Activated T-cell treated with anti-CD3 and anti-CD28 coated beads, Interleukin-2, amount 50 U/mL, for 1 hour (primary cell): ENCODE results near the gene C1S.
"Not testable (repeated sequence)": the region's sequence is repeated elsewhere in the genome, so short reads cannot be mapped to it uniquely, and the experiment has no call there.

Experiments
- DNase-seq: peaks from one replicate; pipeline ENCODE4 v3.0.0-alpha.2; 2020

Gene C1S

GRCh38 chr12:7060353-7060954 lies at the start of gene C1S:
Gene C1S, plus strand, starts transcription at chr12:7060718. Its CDS starts 1,195 bp downstream, at chr12:7061913.
- DNase-seq = no peak

- DNase-seq = not testable (repeated sequence)
These were observed 49.1 kb upstream of the C1S start for GRCh38 chr12:7011398-7011797.

GRCh38 chr12:7012024-7012607 lies 48.4 kb upstream of the C1S start:
- DNase-seq = no peak

GRCh38 chr12:7013101-7013500 lies 47.4 kb upstream of the C1S start:
- no peak for DNase-seq

GRCh38 chr12:7015555-7016370 lies 44.8 kb upstream of the C1S start:
- no peak for DNase-seq

- no peak for DNase-seq
These were observed 43.5 kb upstream of the C1S start for GRCh38 chr12:7016958-7017571.

GRCh38 chr12:7017870-7018349 lies 42.6 kb upstream of the C1S start:
- no peak for DNase-seq

GRCh38 chr12:7018350-7019042 lies 42.0 kb upstream of the C1S start, which contains the start of gene LPCAT3:
Gene LPCAT3, minus strand, starts transcription at chr12:7018476. Its CDS starts 52 bp downstream, at chr12:7018424.
- DNase-seq = peak; percentile 97

- no peak for DNase-seq
These were observed 41.4 kb upstream of the C1S start for GRCh38 chr12:7019043-7019569.

- no peak for DNase-seq
These were observed 38.6 kb upstream of the C1S start for GRCh38 chr12:7021956-7022355.

- no peak for DNase-seq
These were observed 37.4 kb upstream of the C1S start for GRCh38 chr12:7023114-7023513.

GRCh38 chr12:7026854-7027253 lies 33.7 kb upstream of the C1S start:
- no peak for DNase-seq

GRCh38 chr12:7031306-7031705 lies 29.2 kb upstream of the C1S start:
- DNase-seq = no peak

- DNase-seq = no peak
These were observed 27.5 kb upstream of the C1S start for GRCh38 chr12:7032990-7033389.

GRCh38 chr12:7034464-7034863 lies 26.1 kb upstream of the C1S start:
- DNase-seq = no peak

- no peak for DNase-seq
These were observed 25.1 kb upstream of the C1S start for GRCh38 chr12:7035463-7035862.

- DNase-seq = not testable (repeated sequence)
These were observed 23.1 kb upstream of the C1S start for GRCh38 chr12:7037411-7037810.

- DNase-seq = no peak
These were observed 21.9 kb upstream of the C1S start for GRCh38 chr12:7038591-7038990.

GRCh38 chr12:7039403-7039802 lies 21.1 kb upstream of the C1S start:
- no peak for DNase-seq

- DNase-seq = no peak
These were observed 17.7 kb upstream of the C1S start for GRCh38 chr12:7042842-7043241.

GRCh38 chr12:7045913-7046312 lies 14.6 kb upstream of the C1S start:
- no peak for DNase-seq

- no peak for DNase-seq
These were observed 14.0 kb upstream of the C1S start for GRCh38 chr12:7046383-7047105.
